ENCODE measurements around the gene USP17L13.
"Not testable (repeated sequence)": the region's sequence is repeated elsewhere in the genome, so short reads cannot be mapped to it uniquely, and the experiment has no call there.

Gene USP17L13

DNA sequence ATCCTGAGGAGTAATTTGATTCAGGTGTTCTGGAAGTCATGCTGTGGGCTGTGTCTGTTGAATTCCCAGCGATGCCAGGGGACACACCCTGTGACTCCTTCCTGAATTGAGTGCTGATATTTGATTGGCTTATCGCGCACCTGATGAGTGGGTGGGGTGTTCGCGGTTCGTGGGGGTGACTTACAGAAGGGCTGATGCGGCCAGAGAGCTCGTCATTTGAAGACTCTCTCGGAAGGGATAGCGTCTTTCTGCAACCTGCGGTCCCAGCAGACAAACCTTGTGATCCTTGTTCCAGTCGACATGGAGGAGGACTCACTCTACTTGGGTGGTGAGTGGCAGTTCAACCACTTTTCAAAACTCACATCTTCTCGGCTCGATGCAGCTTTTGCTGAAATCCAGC, at the start of gene USP17L13:
Gene USP17L13, plus strand, starts transcription at position 301 of the 400 bp plus-strand sequence. Its CDS starts 0 bp downstream, at position 301.
- H3K9me3 ChIP-seq; H3K27me3 ChIP-seq (ENCODE audit: low read depth); DNase-seq (ENCODE audit: low spot score in 2 of 2); H3K36me3 ChIP-seq (replicated peaks); H3K4me1 ChIP-seq; in situ Hi-C loops (cut with MboI; ENCODE audit: low sequenced_read_pairs); H3K4me3 ChIP-seq: not testable (repeated sequence)

DNA sequence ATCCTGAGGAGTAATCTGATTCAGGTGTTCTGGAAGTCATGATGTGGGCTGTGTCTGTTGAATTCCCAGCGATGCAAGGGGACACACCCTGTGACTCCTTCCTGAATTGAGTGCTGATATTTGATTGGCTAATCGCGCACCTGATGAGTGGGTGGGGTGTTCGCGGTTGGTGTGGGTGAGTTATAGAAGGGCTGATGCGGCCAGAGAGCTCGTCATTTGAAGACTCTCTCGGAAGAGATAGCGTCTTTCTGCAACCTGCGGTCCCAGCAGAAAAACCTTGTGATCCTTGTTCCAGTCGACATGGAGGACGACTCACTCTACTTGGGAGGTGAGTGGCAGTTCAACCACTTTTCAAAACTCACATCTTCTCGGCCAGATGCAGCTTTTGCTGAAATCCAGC, 14.3 kb upstream of the USP17L13 start, which contains the start of gene USP17L10:
Gene USP17L10, plus strand, starts transcription at position 301 of the 400 bp plus-strand sequence. Its CDS starts 0 bp downstream, at position 301.
- not testable (repeated sequence) for H3K4me1 ChIP-seq; H3K27me3 ChIP-seq (ENCODE audit: low read depth)

GRCh38 chr4:9214701-9215100, 10.0 kb upstream of the USP17L13 start:
- DNase-seq (ENCODE audit: low spot score in 2 of 2); in situ Hi-C loops (cut with MboI; ENCODE audit: low sequenced_read_pairs); H3K36me3 ChIP-seq (replicated peaks); H3K9me3 ChIP-seq; H3K4me1 ChIP-seq; H3K27me3 ChIP-seq (ENCODE audit: low read depth); H3K4me3 ChIP-seq: not testable (repeated sequence)

More for the DNA sequence above, 14.3 kb upstream of the USP17L13 start, which contains the start of gene USP17L10:
- H3K4me3 ChIP-seq; H3K36me3 ChIP-seq (replicated peaks); DNase-seq (ENCODE audit: low spot score in 2 of 2); H3K9me3 ChIP-seq; in situ Hi-C loops (cut with MboI; ENCODE audit: low sequenced_read_pairs): not testable (repeated sequence)

DNA sequence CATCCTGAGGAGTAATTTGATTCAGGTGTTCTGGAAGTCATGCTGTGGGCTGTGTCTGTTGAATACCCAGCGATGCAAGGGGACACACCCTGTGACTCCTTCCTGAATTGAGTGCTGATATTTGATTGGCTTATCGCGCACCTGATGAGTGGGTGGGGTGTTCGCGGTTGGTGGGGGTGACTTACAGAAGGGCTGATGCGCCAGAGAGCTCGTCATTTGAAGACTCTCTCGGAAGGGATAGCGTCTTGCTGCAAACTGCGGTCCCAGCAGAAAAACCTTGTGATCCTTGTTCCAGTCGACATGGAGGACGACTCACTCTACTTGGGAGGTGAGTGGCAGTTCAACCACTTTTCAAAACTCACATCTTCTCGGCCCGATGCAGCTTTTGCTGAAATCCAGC, 9.6 kb upstream of the USP17L13 start, which contains the start of gene USP17L11:
Gene USP17L11, plus strand, starts transcription at position 301 of the 400 bp plus-strand sequence. Its CDS starts 0 bp downstream, at position 301.
- H3K4me3 ChIP-seq; H3K9me3 ChIP-seq; H3K4me1 ChIP-seq; H3K27me3 ChIP-seq (ENCODE audit: low read depth); H3K36me3 ChIP-seq (replicated peaks); DNase-seq (ENCODE audit: low spot score in 2 of 2); in situ Hi-C loops (cut with MboI; ENCODE audit: low sequenced_read_pairs): not testable (repeated sequence)

- H3K27me3 ChIP-seq (ENCODE audit: low read depth); H3K36me3 ChIP-seq (replicated peaks); in situ Hi-C loops (cut with MboI; ENCODE audit: low sequenced_read_pairs); H3K9me3 ChIP-seq; H3K4me1 ChIP-seq; H3K4me3 ChIP-seq; DNase-seq (ENCODE audit: low spot score in 2 of 2): not testable (repeated sequence)
Observed at GRCh38 chr4:9219852-9220251, 4.8 kb upstream of the USP17L13 start, which contains the start of gene USP17L12. USP17L12 (plus strand) TSS chr4:9220152; CDS start chr4:9220152, 0 bp downstream.

DNA sequence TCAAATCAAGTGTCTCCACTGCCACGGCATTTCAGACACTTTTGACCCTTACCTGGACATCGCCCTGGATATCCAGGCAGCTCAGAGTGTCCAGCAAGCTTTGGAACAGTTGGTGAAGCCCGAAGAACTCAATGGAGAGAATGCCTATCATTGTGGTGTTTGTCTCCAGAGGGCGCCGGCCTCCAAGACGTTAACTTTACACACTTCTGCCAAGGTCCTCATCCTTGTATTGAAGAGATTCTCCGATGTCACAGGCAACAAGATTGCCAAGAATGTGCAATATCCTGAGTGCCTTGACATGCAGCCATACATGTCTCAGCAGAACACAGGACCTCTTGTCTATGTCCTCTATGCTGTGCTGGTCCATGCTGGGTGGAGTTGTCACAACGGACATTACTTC, 5.6 kb downstream of the USP17L13 start:
- H3K4me1 ChIP-seq; in situ Hi-C loops (cut with MboI; ENCODE audit: low sequenced_read_pairs); H3K9me3 ChIP-seq; H3K4me3 ChIP-seq; H3K27me3 ChIP-seq (ENCODE audit: low read depth); DNase-seq (ENCODE audit: low spot score in 2 of 2); H3K36me3 ChIP-seq (replicated peaks): not testable (repeated sequence)

- H3K4me1 ChIP-seq; DNase-seq (ENCODE audit: low spot score in 2 of 2); H3K36me3 ChIP-seq (replicated peaks); H3K9me3 ChIP-seq; in situ Hi-C loops (cut with MboI; ENCODE audit: low sequenced_read_pairs); H3K27me3 ChIP-seq (ENCODE audit: low read depth); H3K4me3 ChIP-seq: not testable (repeated sequence)
Observed at GRCh38 chr4:9234085-9234484, 9.4 kb downstream of the USP17L13 start, which contains the start of gene USP17L15. USP17L15 (plus strand) TSS chr4:9234385; CDS start chr4:9234385, 0 bp downstream.

DNA sequence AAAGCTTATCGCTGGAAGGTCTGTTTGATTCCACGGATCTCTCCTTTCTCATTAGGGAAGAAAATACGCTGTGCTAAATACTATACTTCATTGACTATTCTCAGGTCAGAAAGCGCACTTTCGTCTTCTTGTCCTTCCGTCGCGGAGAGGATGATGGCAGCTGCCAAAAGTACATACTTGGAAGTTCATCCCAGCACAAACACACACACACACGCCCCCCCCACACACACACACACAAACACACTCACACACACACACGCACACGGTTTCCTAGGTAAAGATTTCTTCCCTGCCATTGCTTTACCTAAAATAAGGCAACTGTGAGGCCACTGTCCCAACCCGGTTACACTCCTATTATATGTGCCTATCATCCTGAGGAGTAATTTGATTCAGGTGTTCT, 13.8 kb downstream of the USP17L13 start:
- H3K4me3 ChIP-seq; H3K36me3 ChIP-seq (replicated peaks); in situ Hi-C loops (cut with MboI; ENCODE audit: low sequenced_read_pairs); H3K9me3 ChIP-seq; H3K27me3 ChIP-seq (ENCODE audit: low read depth); H3K4me1 ChIP-seq: not testable (repeated sequence)
- DNase-seq (ENCODE audit: low spot score in 2 of 2), result peak in 1 of 2 experiments; percentile 6

DNA sequence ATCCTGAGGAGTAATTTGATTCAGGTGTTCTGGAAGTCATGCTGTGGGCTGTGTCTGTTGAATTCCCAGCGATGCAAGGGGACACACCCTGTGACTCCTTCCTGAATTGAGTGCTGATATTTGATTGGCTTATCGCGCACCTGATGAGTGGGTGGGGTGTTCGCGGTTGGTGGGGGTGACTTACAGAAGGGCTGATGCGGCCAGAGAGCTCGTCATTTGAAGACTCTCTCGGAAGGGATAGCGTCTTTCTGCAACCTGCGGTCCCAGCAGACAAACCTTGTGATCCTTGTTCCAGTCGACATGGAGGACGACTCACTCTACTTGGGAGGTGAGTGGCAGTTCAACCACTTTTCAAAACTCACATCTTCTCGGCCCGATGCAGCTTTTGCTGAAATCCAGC, 18.9 kb downstream of the USP17L13 start, which contains the start of gene USP17L17:
Gene USP17L17, plus strand, starts transcription at position 301 of the 400 bp plus-strand sequence. Its CDS starts 0 bp downstream, at position 301.
- in situ Hi-C loops (cut with MboI; ENCODE audit: low sequenced_read_pairs); H3K36me3 ChIP-seq (replicated peaks); DNase-seq (ENCODE audit: low spot score in 2 of 2); H3K9me3 ChIP-seq; H3K27me3 ChIP-seq (ENCODE audit: low read depth); H3K4me3 ChIP-seq; H3K4me1 ChIP-seq: not testable (repeated sequence)

DNA sequence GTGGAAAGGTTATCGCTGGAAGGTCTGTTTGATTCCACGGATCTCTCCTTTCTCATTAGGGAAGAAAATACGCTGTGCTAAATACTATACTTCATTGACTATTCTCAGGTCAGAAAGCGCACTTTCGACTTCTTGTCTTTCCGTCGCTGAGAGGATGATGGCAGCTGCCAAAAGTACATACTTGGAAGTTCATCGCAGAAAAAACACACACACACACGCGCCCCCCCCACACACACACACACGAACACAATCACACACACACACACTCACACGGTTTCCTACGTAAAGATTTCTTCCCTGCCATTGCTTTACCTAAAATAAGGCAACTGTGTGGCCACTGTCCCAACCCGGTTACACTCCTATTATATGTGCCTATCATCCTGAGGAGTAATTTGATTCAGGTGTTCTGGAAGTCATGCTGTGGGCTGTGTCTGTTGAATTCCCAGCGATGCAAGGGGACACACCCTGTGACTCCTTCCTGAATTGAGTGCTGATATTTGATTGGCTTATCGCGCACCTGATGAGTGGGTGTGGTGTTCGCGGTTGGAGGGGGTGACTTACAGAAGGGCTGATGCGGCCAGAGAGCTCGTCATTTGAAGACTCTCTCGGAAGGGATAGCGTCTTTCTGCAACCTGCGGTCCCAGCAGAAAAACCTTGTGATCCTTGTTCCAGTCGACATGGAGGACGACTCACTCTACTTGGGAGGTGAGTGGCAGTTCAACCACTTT, 23.4 kb downstream of the USP17L13 start, which contains the start of gene USP17L18:
Gene USP17L18, plus strand, starts transcription at position 678 of the 728 bp plus-strand sequence. Its CDS starts 0 bp downstream, at position 678.
- in situ Hi-C loops (cut with MboI; ENCODE audit: low sequenced_read_pairs); H3K27me3 ChIP-seq (ENCODE audit: low read depth); H3K4me3 ChIP-seq; H3K36me3 ChIP-seq (replicated peaks); H3K4me1 ChIP-seq; H3K9me3 ChIP-seq: not testable (repeated sequence)
- DNase-seq (ENCODE audit: low spot score in 2 of 2), result peak in 1 of 2 experiments; percentile 8

GRCh38 chr4:9253078-9253477, 28.4 kb downstream of the USP17L13 start, which contains the start of gene USP17L19:
USP17L19 (plus strand) TSS chr4:9253378; CDS start chr4:9253378, 0 bp downstream.
- H3K36me3 ChIP-seq (replicated peaks); in situ Hi-C loops (cut with MboI; ENCODE audit: low sequenced_read_pairs); DNase-seq (ENCODE audit: low spot score in 2 of 2); H3K9me3 ChIP-seq; H3K27me3 ChIP-seq (ENCODE audit: low read depth); H3K4me3 ChIP-seq; H3K4me1 ChIP-seq: not testable (repeated sequence)

- DNase-seq (ENCODE audit: low spot score in 2 of 2); in situ Hi-C loops (cut with MboI; ENCODE audit: low sequenced_read_pairs); H3K27me3 ChIP-seq (ENCODE audit: low read depth); H3K9me3 ChIP-seq; H3K4me1 ChIP-seq; H3K36me3 ChIP-seq (replicated peaks); H3K4me3 ChIP-seq: not testable (repeated sequence)
Observed at GRCh38 chr4:9257824-9258223, 33.1 kb downstream of the USP17L13 start, which contains the start of gene USP17L20. USP17L20 (plus strand) TSS chr4:9258124; CDS start chr4:9258124, 0 bp downstream.

GRCh38 chr4:9262572-9262971, 37.9 kb downstream of the USP17L13 start, which contains the start of gene USP17L21:
USP17L21 (plus strand) TSS chr4:9262872; CDS start chr4:9262872, 0 bp downstream.
- in situ Hi-C loops (cut with MboI; ENCODE audit: low sequenced_read_pairs), result not testable (repeated sequence)

GRCh38 chr4:9267319-9267718, 42.6 kb downstream of the USP17L13 start, which contains the start of gene USP17L22:
USP17L22 (plus strand) TSS chr4:9267619; CDS start chr4:9267619, 0 bp downstream.
- H3K4me3 ChIP-seq; H3K36me3 ChIP-seq (replicated peaks); DNase-seq (ENCODE audit: low spot score in 2 of 2); in situ Hi-C loops (cut with MboI; ENCODE audit: low sequenced_read_pairs); H3K4me1 ChIP-seq; H3K27me3 ChIP-seq (ENCODE audit: low read depth); H3K9me3 ChIP-seq: not testable (repeated sequence)

More at GRCh38 chr4:9262572-9262971, 37.9 kb downstream of the USP17L13 start, which contains the start of gene USP17L21:
- H3K9me3 ChIP-seq; H3K36me3 ChIP-seq (replicated peaks); H3K4me3 ChIP-seq; H3K4me1 ChIP-seq; H3K27me3 ChIP-seq (ENCODE audit: low read depth); DNase-seq (ENCODE audit: low spot score in 2 of 2): not testable (repeated sequence)

All from HAP-1 (cell line).